Osteocyte (in vitro differentiated cells): ENCODE results near the gene NIM1K. TPM values are rescaled to one million over a fixed set of nuclear protein-coding genes. Genes with fewer than 3 reads are reported as not detected.
A peak's percentile ranks its signal among the peaks of the same experiment; 100 is the strongest.
"Not testable (repeated sequence)": the region's sequence is repeated elsewhere in the genome, so short reads cannot be mapped to it uniquely, and the experiment has no call there.

Experiments
- DNase-seq: peaks from one replicate; pipeline ENCODE4 v3.0.0; 2021; ENCODE audit warnings: mixed read lengths; ENCODE audit not compliant: unreplicated experiment; ENCODE audit errors: extremely low spot score
- H3K27ac Mint-ChIP-seq: one replicate; pipeline ENCODE4 v1.8.0; 2021; ENCODE audit warnings: mild to moderate bottlenecking, mixed read lengths; ENCODE audit not compliant: unreplicated experiment
- H3K27me3 Mint-ChIP-seq: one replicate; pipeline ENCODE4 v1.8.0; 2021; ENCODE audit warnings: mixed read lengths; ENCODE audit not compliant: unreplicated experiment
- H3K36me3 Mint-ChIP-seq: one replicate; pipeline ENCODE4 v1.8.0; 2021; ENCODE audit warnings: mixed read lengths; ENCODE audit not compliant: unreplicated experiment
- H3K4me1 Mint-ChIP-seq: one replicate; pipeline ENCODE4 v1.8.0; 2021; ENCODE audit warnings: mixed read lengths; ENCODE audit not compliant: unreplicated experiment
- H3K4me3 Mint-ChIP-seq: one replicate; pipeline ENCODE4 v1.8.0; 2021; ENCODE audit warnings: mild to moderate bottlenecking, moderate library complexity, mixed read lengths; ENCODE audit not compliant: unreplicated experiment
- H3K9me3 Mint-ChIP-seq: one replicate; pipeline ENCODE4 v1.8.0; 2021; ENCODE audit warnings: mixed read lengths; ENCODE audit not compliant: unreplicated experiment
- CTCF ChIP-seq: fragments of 200-600 bp; sonication (generic); IDR thresholded peaks from 2 replicates; pipeline ENCODE4 v1.5.0; 2021; ENCODE audit warnings: antibody characterized with exemption, mild to moderate bottlenecking, moderate library complexity
- total RNA-seq: library from RNA; stranded (reverse); gene quantifications from 2 replicates; pipeline ENCODE4 v1.2.1, GENCODE V29; 2021

The NIM1K gene
- total RNA-seq, 1 donor from 2014 or later: 0.43 TPM

- H3K4me1 Mint-ChIP-seq: no peaks in the 10 kb centered on the region
- peaks cover 11% of the 10 kb centered on the region for H3K36me3 Mint-ChIP-seq
- no peak overlapping the region for H3K4me3 Mint-ChIP-seq
- no peak for DNase-seq
- H3K9me3 Mint-ChIP-seq: no peaks in the 10 kb centered on the region
- H3K27ac Mint-ChIP-seq: no peak overlapping the region
- TF ChIP-seq CTCF: no peak
- no peaks in the 10 kb centered on the region for H3K27me3 Mint-ChIP-seq
Measured at GRCh38 chr5:43179836-43180235, 12.2 kb upstream of the NIM1K start.

- DNase-seq: no peak
- Mint-ChIP-seq H3K4me3 (no peak overlapping the region), H3K36me3 (peaks cover 2% of the 10 kb centered on the region), H3K27me3 (no peaks in the 10 kb centered on the region), H3K4me1 (no peaks in the 10 kb centered on the region), H3K27ac (no peak overlapping the region), H3K9me3 (no peaks in the 10 kb centered on the region)
- TF ChIP-seq CTCF: no peak
Measured at GRCh38 chr5:43182421-43182820, 9.6 kb upstream of the NIM1K start.

GRCh38 chr5:43183101-43183500 is 8.9 kb upstream of the NIM1K start:
- H3K9me3 Mint-ChIP-seq, H3K27ac Mint-ChIP-seq, H3K4me3 Mint-ChIP-seq, H3K36me3 Mint-ChIP-seq, H3K27me3 Mint-ChIP-seq, H3K4me1 Mint-ChIP-seq, DNase-seq: not testable (repeated sequence)

GRCh38 chr5:43190755-43191603 is 1.0 kb upstream of the NIM1K start:
- Mint-ChIP-seq H3K27me3 (peaks cover 2% of the 10 kb centered on the region), H3K36me3 (no peaks in the 10 kb centered on the region), H3K4me3 (peak overlapping the region; percentile 23), H3K4me1 (peaks cover 21% of the 10 kb centered on the region), H3K27ac (no peak overlapping the region), H3K9me3 (no peaks in the 10 kb centered on the region)
- TF ChIP-seq CTCF: no peak
- DNase-seq: no peak

- Mint-ChIP-seq H3K27ac (peak overlapping the region; percentile 83), H3K4me3 (peak overlapping the region; percentile 80), H3K36me3 (no peaks in the 10 kb centered on the region), H3K9me3 (no peaks in the 10 kb centered on the region), H3K4me1 (peaks cover 21% of the 10 kb centered on the region), H3K27me3 (peaks cover 6% of the 10 kb centered on the region)
- TF ChIP-seq CTCF: no peak
- DNase-seq: no peak
Measured at GRCh38 chr5:43192558-43193180, 644 bp downstream of the NIM1K start.
